ENCODE results near the gene PRELP. TPM values are rescaled to one million over a fixed set of nuclear protein-coding genes. Genes with fewer than 3 reads are reported as not detected.
A peak's percentile ranks its signal among the peaks of the same experiment; 100 is the strongest.

PRELP gene
- polyA plus RNA-seq (2013, experiment 1 of 4), result 5.7 TPM
- 6.4 TPM for polyA plus RNA-seq (2013, experiment 2 of 4)
- polyA plus RNA-seq (2013, experiment 3 of 4), result 4.8 TPM
- 6.2 TPM for polyA plus RNA-seq (2013, experiment 4 of 4)

GRCh38 chr1:203475012-203475981 lies at the start of gene PRELP:
Gene PRELP (plus strand): TSS chr1:203475806. CDS start chr1:203483185, 7,379 bp downstream.
- Histone ChIP-seq H3K4me1 (ENCODE audit: control insufficient read depth, insufficient read depth, low read length) (peaks cover 33% of the 10 kb centered on the region), H3K36me3 (ENCODE audit: control insufficient read depth, insufficient read depth, low read length) (no peaks in the 10 kb centered on the region), H3K27me3 (ENCODE audit: control insufficient read depth, insufficient read depth, low read length, poor library complexity, severe bottlenecking) (no peaks in the 10 kb centered on the region), H3K27ac (ENCODE audit: insufficient read depth, low read depth, low read length, poor library complexity, severe bottlenecking) (peak within 1 kb of the TSS; percentile 11), H3K4me3 (ENCODE audit: insufficient read depth, low read depth, low read length) (peak within 1 kb of the TSS; percentile 6), H3K9me3 (ENCODE audit: control insufficient read depth, low read length) (no peaks in the 10 kb centered on the region)
- WGBS, 2 experiments, result 10 to 16% methylated on average over 7 to 8 of the region's 8 CpGs

GRCh38 chr1:203426366-203426765 lies 49.2 kb upstream of the PRELP start:
- Histone ChIP-seq H3K9me3 (ENCODE audit: control insufficient read depth, low read length) (no peaks in the 10 kb centered on the region), H3K27me3 (ENCODE audit: control insufficient read depth, insufficient read depth, low read length, poor library complexity, severe bottlenecking) (no peaks in the 10 kb centered on the region), H3K27ac (ENCODE audit: insufficient read depth, low read depth, low read length, poor library complexity, severe bottlenecking) (no peak overlapping the region), H3K4me3 (ENCODE audit: insufficient read depth, low read depth, low read length) (no peak overlapping the region), H3K4me1 (ENCODE audit: control insufficient read depth, insufficient read depth, low read length) (no peaks in the 10 kb centered on the region), H3K36me3 (ENCODE audit: control insufficient read depth, insufficient read depth, low read length) (no peaks in the 10 kb centered on the region)
- WGBS, 2 experiments, result 82 to 90% methylated on average over 5 of the region's 5 CpGs

- Histone ChIP-seq H3K9me3 (ENCODE audit: control insufficient read depth, low read length) (no peaks in the 10 kb centered on the region), H3K27ac (ENCODE audit: insufficient read depth, low read depth, low read length, poor library complexity, severe bottlenecking) (no peak overlapping the region), H3K4me3 (ENCODE audit: insufficient read depth, low read depth, low read length) (no peak overlapping the region), H3K36me3 (ENCODE audit: control insufficient read depth, insufficient read depth, low read length) (no peaks in the 10 kb centered on the region), H3K27me3 (ENCODE audit: control insufficient read depth, insufficient read depth, low read length, poor library complexity, severe bottlenecking) (no peaks in the 10 kb centered on the region), H3K4me1 (ENCODE audit: control insufficient read depth, insufficient read depth, low read length) (no peaks in the 10 kb centered on the region)
- 91% methylated on average over 2 of the region's 2 CpGs for WGBS, 2 experiments
These were observed 48.7 kb upstream of the PRELP start for GRCh38 chr1:203426870-203427269.

- Histone ChIP-seq H3K36me3 (ENCODE audit: control insufficient read depth, insufficient read depth, low read length) (no peaks in the 10 kb centered on the region), H3K27ac (ENCODE audit: insufficient read depth, low read depth, low read length, poor library complexity, severe bottlenecking) (no peak overlapping the region), H3K9me3 (ENCODE audit: control insufficient read depth, low read length) (no peaks in the 10 kb centered on the region), H3K4me1 (ENCODE audit: control insufficient read depth, insufficient read depth, low read length) (no peaks in the 10 kb centered on the region), H3K27me3 (ENCODE audit: control insufficient read depth, insufficient read depth, low read length, poor library complexity, severe bottlenecking) (no peaks in the 10 kb centered on the region), H3K4me3 (ENCODE audit: insufficient read depth, low read depth, low read length) (no peak overlapping the region)
- 92 to 93% methylated on average over 4 of the region's 4 CpGs for WGBS, 2 experiments
These were observed 48.2 kb upstream of the PRELP start for GRCh38 chr1:203427451-203427850.

- Histone ChIP-seq H3K9me3 (ENCODE audit: control insufficient read depth, low read length) (no peaks in the 10 kb centered on the region), H3K36me3 (ENCODE audit: control insufficient read depth, insufficient read depth, low read length) (no peaks in the 10 kb centered on the region), H3K4me3 (ENCODE audit: insufficient read depth, low read depth, low read length) (no peak overlapping the region), H3K27me3 (ENCODE audit: control insufficient read depth, insufficient read depth, low read length, poor library complexity, severe bottlenecking) (no peaks in the 10 kb centered on the region), H3K27ac (ENCODE audit: insufficient read depth, low read depth, low read length, poor library complexity, severe bottlenecking) (no peak overlapping the region), H3K4me1 (ENCODE audit: control insufficient read depth, insufficient read depth, low read length) (no peaks in the 10 kb centered on the region)
- 89 to 91% methylated on average over 11 of the region's 11 CpGs for WGBS, 2 experiments
These were observed 46.5 kb upstream of the PRELP start for GRCh38 chr1:203428981-203429599.

GRCh38 chr1:203435615-203436014 lies 40.0 kb upstream of the PRELP start:
- no peaks in the 10 kb centered on the region for H3K4me1 ChIP-seq (ENCODE audit: control insufficient read depth, insufficient read depth, low read length)
- H3K27ac ChIP-seq (ENCODE audit: insufficient read depth, low read depth, low read length, poor library complexity, severe bottlenecking), result no peak overlapping the region
- H3K4me3 ChIP-seq (ENCODE audit: insufficient read depth, low read depth, low read length), result no peak overlapping the region
- H3K27me3 ChIP-seq (ENCODE audit: control insufficient read depth, insufficient read depth, low read length, poor library complexity, severe bottlenecking), result no peaks in the 10 kb centered on the region
- WGBS, 2 experiments, result 61 to 62% methylated on average over 6 to 7 of the region's 7 CpGs
- no peaks in the 10 kb centered on the region for H3K9me3 ChIP-seq (ENCODE audit: control insufficient read depth, low read length)
- H3K36me3 ChIP-seq (ENCODE audit: control insufficient read depth, insufficient read depth, low read length), result no peaks in the 10 kb centered on the region

GRCh38 chr1:203437696-203438315 lies 37.8 kb upstream of the PRELP start:
- Histone ChIP-seq H3K9me3 (ENCODE audit: control insufficient read depth, low read length) (no peaks in the 10 kb centered on the region), H3K4me1 (ENCODE audit: control insufficient read depth, insufficient read depth, low read length) (peaks cover 5% of the 10 kb centered on the region), H3K4me3 (ENCODE audit: insufficient read depth, low read depth, low read length) (no peak overlapping the region), H3K27me3 (ENCODE audit: control insufficient read depth, insufficient read depth, low read length, poor library complexity, severe bottlenecking) (no peaks in the 10 kb centered on the region), H3K27ac (ENCODE audit: insufficient read depth, low read depth, low read length, poor library complexity, severe bottlenecking) (no peak overlapping the region), H3K36me3 (ENCODE audit: control insufficient read depth, insufficient read depth, low read length) (no peaks in the 10 kb centered on the region)
- 91 to 92% methylated on average over 15 of the region's 15 CpGs for WGBS, 2 experiments

GRCh38 chr1:203439131-203439730 lies 36.4 kb upstream of the PRELP start:
- Histone ChIP-seq H3K4me1 (ENCODE audit: control insufficient read depth, insufficient read depth, low read length) (peaks cover 5% of the 10 kb centered on the region), H3K27ac (ENCODE audit: insufficient read depth, low read depth, low read length, poor library complexity, severe bottlenecking) (no peak overlapping the region), H3K4me3 (ENCODE audit: insufficient read depth, low read depth, low read length) (no peak overlapping the region), H3K27me3 (ENCODE audit: control insufficient read depth, insufficient read depth, low read length, poor library complexity, severe bottlenecking) (no peaks in the 10 kb centered on the region), H3K9me3 (ENCODE audit: control insufficient read depth, low read length) (no peaks in the 10 kb centered on the region), H3K36me3 (ENCODE audit: control insufficient read depth, insufficient read depth, low read length) (no peaks in the 10 kb centered on the region)
- 93 to 95% methylated on average over 5 to 6 of the region's 6 CpGs for whole genome bisulfite sequencing, 2 experiments

- 45 to 52% methylated on average over 7 of the region's 7 CpGs for WGBS, 2 experiments
- Histone ChIP-seq H3K4me3 (ENCODE audit: insufficient read depth, low read depth, low read length) (no peak overlapping the region), H3K27me3 (ENCODE audit: control insufficient read depth, insufficient read depth, low read length, poor library complexity, severe bottlenecking) (no peaks in the 10 kb centered on the region), H3K27ac (ENCODE audit: insufficient read depth, low read depth, low read length, poor library complexity, severe bottlenecking) (no peak overlapping the region), H3K36me3 (ENCODE audit: control insufficient read depth, insufficient read depth, low read length) (no peaks in the 10 kb centered on the region), H3K4me1 (ENCODE audit: control insufficient read depth, insufficient read depth, low read length) (peaks cover 5% of the 10 kb centered on the region), H3K9me3 (ENCODE audit: control insufficient read depth, low read length) (no peaks in the 10 kb centered on the region)
These were observed 34.8 kb upstream of the PRELP start for GRCh38 chr1:203440771-203441170.

Measured in ectodermal cell (in vitro differentiated cells).